Epithelial cell of esophagus (primary cell): Measurements from ENCODE around the gene GLT8D2.

ENCODE experiments used
- DNase-seq: peaks from one replicate; pipeline ENCODE4 v3.0.0; 2010; ENCODE audit warnings: low read depth
- H3K4me3 ChIP-seq: 2 replicates; pipeline ENCODE4 v1.5.1; 2011; ENCODE audit warnings: mild to moderate bottlenecking, low read length, control low read depth
- TF ChIP-seq, protein P1 (sequence below): IDR thresholded peaks from 2 replicates; pipeline ENCODE4 v1.5.1; 2011; ENCODE audit warnings: low read depth, mild to moderate bottlenecking, low read length, control low read depth, inconsistent platforms; ENCODE audit not compliant: insufficient read depth; ENCODE audit errors: missing control alignments

The GLT8D2 gene

DNA sequence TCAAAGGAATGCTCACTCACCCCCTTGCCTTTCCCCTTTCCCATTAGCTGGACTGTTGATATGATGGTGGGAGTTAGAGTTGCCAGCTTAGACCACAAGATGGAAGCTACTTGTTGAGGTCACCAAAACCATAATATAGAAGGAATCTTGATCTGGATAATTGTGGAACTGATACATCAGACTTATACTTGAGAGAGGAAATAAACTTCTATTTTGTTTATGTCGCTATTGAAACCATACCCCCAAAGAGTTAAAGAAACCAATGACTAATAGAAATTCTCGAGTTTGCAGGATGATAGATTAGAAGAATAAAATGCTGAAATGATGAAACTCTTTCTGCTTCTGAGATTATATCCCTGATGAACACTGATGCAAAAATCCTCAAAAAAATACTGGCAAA is 46.4 kb downstream of the GLT8D2 start:
- no peak for DNase-seq
- TF ChIP-seq, protein P1, sequence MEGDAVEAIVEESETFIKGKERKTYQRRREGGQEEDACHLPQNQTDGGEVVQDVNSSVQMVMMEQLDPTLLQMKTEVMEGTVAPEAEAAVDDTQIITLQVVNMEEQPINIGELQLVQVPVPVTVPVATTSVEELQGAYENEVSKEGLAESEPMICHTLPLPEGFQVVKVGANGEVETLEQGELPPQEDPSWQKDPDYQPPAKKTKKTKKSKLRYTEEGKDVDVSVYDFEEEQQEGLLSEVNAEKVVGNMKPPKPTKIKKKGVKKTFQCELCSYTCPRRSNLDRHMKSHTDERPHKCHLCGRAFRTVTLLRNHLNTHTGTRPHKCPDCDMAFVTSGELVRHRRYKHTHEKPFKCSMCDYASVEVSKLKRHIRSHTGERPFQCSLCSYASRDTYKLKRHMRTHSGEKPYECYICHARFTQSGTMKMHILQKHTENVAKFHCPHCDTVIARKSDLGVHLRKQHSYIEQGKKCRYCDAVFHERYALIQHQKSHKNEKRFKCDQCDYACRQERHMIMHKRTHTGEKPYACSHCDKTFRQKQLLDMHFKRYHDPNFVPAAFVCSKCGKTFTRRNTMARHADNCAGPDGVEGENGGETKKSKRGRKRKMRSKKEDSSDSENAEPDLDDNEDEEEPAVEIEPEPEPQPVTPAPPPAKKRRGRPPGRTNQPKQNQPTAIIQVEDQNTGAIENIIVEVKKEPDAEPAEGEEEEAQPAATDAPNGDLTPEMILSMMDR, result no peak
- no peak overlapping the region for H3K4me3 ChIP-seq

DNA sequence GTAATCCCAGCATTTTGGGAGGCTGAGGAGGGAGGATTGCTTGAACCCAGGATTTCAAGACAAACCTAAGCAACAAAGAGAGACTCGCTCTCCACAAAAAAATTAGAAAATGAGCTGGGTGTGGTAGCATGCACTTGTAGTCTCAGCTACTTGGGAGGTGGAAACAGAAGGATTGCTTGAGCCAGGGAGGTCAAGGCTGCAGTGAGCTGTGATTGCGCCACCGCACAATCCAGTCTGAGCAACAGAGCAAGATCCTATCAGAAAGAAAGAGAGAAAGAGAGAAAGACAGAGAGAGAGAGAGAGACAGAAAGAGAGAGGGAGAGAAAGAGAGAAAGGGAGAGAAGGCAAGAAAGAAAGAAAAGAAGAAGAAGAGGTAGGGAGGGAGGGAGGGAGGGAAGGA is 47.3 kb downstream of the GLT8D2 start:
- no peak overlapping the region for H3K4me3 ChIP-seq
- DNase-seq, result no peak
- TF ChIP-seq, protein P1, result no peak

DNA sequence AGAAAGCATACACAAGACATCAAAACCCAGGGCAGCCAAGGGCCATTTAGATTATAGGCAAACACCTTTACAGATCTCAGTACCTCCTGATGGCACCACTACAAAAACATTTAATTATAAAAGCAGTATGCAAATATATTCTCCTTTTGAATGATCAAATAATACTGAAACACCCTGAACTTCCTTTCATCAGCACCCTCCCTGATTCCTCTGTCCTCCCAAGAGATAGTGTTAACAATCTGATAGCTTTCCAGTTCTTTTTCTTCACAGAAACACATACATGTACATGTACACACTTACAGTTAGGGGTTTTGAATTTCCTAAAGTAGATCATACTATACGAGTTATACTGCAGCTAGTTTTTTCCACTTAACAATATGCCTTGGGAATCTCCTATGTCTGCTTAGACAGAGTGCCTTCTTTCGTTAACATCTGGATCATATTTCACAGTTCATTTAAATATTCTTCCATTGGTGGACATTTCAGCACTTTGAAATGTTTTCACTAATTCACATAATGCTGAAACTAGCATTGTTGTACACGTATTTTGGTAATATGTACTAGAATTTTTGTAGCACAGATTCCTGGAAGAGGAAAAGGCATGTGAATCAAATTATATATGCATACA is 49.1 kb downstream of the GLT8D2 start:
- no peak overlapping the region for H3K4me3 ChIP-seq
- DNase-seq, result no peak
- TF ChIP-seq, protein P1, result no peak

DNA sequence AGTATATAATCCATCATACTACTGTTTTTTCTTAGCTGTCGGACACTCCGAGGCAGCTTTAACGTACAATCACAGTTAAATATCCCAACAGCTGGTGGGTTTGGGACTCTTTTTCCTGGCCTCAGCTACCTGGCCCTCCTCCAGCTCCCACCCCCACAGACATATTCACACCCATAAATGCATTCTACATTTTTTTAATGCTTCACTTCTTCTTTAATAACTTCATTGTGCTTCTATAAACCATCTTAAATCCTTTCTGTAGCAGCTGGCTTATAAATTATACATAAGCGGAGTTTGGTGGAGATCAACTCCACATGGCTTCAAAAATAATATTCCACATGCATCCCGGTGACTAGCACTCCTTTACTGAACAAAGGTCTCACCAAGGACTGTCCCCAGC is 51.0 kb downstream of the GLT8D2 start:
- H3K4me3 ChIP-seq, result no peak overlapping the region
- TF ChIP-seq, protein P1, result no peak
- no peak for DNase-seq

DNA sequence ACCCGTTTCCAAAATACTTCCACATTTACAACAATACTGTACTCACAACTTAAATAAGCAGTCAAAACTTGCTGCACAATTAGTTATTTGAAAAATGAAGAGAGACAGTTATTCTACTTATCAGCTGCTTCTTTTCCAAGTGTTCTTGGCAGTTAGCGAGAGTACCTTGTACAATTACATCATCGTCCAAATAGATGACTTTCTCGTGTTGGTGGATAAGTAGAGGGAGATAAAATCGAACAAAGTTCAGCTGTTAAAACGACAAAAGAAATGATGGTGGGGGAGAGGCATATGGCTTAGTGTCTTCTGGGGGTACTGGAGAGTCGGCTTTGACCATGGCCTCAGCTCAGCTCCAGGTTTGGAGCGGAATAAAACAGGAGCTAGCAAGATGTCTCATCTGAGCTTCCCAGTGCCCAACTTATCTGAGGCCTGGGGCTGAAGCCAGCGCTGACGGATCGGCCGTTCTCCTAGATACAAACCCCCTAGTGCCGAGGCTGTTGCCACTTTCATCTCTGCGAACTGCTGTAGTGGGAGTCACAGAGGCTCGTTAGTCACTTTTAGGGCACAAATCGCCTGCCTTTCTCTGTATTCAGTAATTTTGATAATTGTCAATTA is 52.6 kb downstream of the GLT8D2 start:
- no peak overlapping the region for H3K4me3 ChIP-seq

DNA sequence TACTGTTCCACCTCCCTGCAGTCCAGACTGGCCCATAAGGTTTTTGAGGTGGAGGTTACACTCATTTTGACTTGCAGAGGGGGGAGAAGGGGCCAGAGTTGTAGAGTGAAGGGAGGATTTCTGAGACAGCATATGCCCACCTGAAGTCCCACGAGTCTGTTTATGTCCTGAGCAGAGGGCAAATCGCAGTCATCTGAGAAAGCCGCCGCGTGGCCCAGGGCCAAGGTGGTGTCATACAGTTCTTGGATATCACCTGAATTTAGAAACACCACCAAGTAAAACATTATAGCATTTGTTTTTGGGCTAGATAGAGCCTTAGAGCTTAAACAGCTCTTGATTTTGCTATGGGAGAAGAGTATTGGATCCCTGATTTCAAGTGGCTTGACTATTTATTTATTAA is 53.4 kb downstream of the GLT8D2 start:
- H3K4me3 ChIP-seq, result no peak overlapping the region
- TF ChIP-seq, protein P1, result no peak
- DNase-seq, result no peak

More for the DNA sequence above, 52.6 kb downstream of the GLT8D2 start:
- TF ChIP-seq, protein P1, result no peak
- no peak for DNase-seq

DNA sequence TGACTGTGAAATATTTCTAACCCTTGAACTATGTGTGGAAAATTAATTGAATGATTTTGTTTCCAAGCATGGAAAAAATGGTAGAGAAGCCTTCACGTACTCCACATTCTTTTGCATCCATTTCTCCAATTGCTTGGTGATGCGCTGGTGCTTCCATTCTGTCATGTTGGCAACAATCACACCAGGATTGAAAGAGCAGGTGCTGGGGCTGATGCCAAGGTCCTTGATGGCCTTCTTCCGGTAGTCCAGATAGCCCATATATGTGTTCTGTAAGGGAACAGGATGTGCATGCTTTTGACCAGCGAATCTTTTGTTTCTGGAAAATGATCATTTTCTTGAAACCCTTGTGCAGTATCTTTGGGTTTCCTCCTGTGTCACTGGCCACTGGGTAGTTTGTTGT is 55.8 kb downstream of the GLT8D2 start:
- DNase-seq, result no peak
- H3K4me3 ChIP-seq, result no peak overlapping the region
- TF ChIP-seq, protein P1, result no peak
